HG02973 (cell line): Measurements from ENCODE around the gene DPH7.
A peak's percentile ranks its signal among the peaks of the same experiment; 100 is the strongest.
"Not testable (repeated sequence)": the region's sequence is repeated elsewhere in the genome, so short reads cannot be mapped to it uniquely, and the experiment has no call there.

Source experiments
- ATAC-seq: cut with Tn5 transposase; IDR thresholded peaks from one replicate; pipeline ENCODE4 v1.9.1; 2021; ENCODE audit warnings: moderate library complexity; ENCODE audit not compliant: unreplicated experiment

DPH7 gene

DNA sequence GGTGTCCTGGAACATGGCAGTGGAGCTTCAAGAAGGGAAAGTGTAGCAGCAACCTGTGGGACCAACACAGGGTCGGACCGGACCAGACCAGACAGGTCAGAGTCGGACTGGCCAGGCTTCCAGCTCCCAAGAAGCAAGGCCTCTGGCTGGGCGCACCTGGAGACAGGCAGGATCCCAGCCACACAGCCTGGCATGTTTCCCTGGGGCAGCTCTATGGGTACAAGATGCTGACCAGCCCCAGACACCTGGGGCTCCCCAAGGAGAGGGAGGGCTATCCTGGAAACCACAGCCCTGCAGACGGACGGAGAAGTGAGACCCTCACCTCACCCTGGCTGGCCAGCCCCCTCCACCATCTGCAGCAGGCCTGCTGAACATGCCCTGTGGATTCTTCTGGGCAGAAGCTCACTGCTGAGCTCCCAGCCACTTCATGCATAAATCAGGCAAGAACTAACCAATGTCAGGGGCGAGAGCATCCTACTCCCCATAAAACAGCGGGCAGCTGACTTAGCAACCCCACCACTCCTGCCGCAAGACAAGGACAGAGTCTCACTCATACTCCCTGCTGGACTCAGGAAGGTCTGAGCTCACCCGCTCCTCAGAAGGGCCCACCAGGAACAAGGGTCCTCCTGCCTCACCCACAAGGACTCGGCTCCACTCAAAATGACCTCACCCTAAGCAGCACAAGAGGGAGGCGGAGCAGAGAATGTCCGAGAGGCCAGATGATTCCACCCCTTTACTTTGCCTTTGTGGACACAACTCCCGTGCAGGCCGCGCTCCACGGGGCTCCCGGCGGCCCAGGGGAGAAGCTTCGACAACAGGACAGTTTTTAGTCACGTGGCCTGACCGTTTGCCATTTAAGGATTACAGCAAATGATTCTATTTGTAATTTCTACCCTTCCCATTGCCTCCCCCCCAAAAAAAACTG, 2.9 kb upstream of the DPH7 start:
- no peak for ATAC-seq

DNA sequence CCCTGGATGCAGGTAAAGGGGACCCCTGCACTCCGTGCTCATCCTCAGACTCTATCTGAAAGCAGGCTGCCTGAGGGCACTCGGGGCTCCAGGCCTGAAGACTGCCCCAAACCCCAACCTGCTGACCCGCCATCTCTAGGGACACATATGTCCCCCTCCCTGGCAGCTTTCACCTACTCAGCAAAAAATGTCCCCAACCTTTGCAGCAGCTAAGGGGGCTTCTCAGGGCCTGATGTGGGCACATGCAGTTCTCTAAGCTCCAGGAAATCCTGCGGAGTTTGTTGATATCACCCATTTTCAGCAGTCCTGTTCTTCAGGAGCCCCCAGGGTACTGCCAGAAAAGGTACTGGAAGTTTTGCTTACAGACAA, 2.2 kb upstream of the DPH7 start:
- no peak for ATAC-seq

DNA sequence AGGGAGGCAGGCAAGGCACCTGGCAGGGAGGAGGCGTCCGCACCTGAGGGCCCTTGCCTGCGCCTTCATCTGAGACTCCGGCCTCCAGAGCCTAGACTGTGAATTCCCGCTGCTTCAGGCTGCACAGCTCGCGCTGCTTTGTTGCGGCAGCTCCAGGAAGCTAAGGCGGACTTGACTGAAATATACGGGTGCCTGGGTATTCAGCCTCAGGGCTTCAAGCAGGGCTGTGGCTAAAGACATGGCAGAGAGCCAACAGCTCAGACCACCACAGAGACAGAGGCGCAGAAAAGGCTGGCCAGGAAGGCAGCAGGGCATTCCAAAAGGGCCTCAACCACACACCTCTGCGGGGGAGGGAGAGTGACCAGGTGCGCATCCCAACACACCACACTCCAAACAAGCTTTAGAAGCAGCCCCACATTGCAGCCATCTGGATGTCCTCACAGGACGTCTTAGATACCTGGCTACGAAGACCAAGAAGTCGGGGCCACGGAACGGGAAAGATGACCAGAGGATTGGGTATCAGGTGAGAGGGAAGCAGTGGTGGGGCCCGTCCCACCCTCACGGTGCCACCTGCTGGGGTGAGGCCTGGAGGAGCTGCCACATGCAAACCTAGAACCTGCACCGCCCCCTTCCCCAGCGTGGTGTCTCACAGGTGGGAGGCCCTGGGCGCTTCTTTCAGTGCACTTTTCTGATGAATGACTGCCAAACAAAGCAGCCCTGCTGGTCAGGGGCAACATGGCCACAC, 1.7 kb upstream of the DPH7 start:
- ATAC-seq: no peak

DNA sequence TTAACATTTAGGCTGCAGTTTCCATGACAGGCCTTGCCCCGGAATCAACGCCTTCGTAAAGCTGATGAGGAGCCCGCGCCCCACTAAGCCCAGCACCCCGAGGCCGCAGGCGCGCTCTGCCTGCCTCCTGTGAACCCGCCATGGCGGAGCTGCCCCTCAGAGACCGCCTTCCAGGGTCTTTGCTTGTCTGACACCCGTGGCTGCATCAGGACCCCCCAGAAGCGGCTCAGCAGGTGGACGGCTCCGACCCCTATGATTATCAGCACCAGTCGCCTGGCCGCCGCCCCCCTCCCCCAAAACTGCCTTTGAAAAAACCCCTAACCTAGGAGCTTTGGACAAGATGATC, 507 bp upstream of the DPH7 start:
- no peak for ATAC-seq

GRCh38 chr9:137575716-137576411, 2.9 kb downstream of the DPH7 start:
- ATAC-seq: no peak

- ATAC-seq: no peak
Observed at GRCh38 chr9:137575364-137575715, 3.4 kb downstream of the DPH7 start.

GRCh38 chr9:137574192-137574591, 4.5 kb downstream of the DPH7 start:
- no peak for ATAC-seq

GRCh38 chr9:137570566-137570965, 8.2 kb downstream of the DPH7 start:
- no peak for ATAC-seq

DNA sequence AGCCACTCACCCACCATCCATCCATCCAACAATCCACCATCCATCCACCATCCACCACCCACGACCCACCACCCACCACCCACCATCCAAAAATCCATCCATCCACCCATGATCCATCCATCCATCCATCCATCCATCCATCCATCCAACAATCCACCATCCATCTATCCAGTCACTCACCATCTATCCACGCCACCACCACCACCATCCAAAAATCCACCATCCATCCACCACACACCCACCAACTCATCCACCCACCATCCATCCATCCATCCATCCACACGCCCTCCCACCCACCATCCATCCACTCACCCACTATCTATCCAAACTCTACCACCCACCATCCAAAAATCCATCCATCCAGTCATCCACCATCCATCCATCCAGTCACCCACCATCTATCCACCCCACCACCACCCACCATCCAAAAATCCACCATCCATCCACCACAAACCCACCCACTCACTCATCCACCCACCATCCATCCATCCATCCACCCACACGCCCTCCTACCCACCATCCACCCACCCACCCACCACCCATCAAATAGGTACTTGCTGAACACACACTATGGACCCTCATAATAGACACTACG, 9.0 kb downstream of the DPH7 start:
- ATAC-seq: no peak

- ATAC-seq: not testable (repeated sequence)
Observed at GRCh38 chr9:137568445-137568844, 10.3 kb downstream of the DPH7 start.

DNA sequence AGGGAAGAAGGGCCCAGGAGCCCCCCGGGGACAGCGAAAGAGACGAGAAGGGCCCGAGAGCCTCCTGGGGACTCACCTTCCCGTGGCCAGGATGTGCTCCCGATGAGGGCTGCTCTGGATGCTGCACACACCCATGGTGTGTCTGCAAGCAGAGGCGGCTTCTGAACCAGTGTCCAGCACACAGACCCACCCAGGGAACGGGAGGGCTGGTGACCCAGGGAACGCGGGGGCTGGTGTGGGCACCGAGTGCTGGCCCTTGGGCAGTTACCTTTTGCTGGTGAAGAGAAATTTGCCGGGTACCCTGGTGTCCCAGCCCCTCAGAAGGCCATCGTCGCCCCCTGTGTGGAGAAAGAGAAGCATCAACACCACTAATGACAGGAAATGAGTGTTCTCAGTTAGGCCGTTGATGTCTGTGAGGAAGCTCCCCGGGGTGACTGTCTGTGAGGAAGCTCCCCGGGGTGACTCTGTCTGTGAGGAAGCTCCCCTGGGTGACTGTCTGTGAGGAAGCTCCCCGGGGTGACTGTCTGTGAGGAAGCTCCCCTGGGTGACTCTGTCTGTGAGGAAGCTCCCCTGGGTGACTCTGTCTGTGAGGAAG, 13.8 kb downstream of the DPH7 start:
- ATAC-seq: no peak

DNA sequence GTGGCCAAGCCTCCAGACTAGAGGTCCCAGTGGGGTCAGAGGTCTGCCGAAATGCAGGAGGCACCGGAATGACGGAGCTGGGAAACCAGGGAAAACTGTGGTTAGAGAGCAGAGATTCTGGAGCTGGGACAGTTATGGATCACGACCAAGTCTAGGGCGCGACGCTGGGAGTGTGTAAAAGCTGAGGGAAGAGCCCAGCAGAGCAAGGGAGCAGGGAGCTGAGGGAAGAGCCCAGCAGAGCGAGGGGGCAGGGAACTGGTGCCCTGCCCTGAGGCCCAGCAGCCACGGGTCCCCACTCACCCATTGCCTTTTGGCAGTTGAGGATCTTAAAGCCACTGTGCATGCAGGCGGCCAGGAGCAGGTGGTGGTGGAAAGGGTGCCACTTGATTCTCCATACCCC, 14.6 kb downstream of the DPH7 start:
- ATAC-seq: no peak

DNA sequence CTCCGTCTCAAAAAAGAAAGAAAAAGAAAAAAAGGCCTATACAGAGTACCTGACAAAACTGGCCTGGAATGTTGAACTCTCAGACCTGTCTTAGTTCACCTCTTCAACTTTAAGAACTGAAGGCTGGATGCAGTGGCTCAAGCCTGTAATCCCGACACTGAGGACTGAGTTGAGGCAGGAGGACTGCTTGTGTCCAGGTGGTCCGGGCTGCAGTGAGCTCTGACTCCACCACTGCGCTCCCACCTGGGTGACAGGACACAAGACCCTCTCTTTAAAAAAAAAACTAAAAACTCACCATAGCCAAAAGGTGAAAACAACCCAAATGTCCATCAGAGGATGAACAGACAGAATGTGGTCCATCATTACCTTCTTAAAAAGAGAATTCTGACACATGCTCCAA, 20.6 kb downstream of the DPH7 start:
- ATAC-seq: no peak

DNA sequence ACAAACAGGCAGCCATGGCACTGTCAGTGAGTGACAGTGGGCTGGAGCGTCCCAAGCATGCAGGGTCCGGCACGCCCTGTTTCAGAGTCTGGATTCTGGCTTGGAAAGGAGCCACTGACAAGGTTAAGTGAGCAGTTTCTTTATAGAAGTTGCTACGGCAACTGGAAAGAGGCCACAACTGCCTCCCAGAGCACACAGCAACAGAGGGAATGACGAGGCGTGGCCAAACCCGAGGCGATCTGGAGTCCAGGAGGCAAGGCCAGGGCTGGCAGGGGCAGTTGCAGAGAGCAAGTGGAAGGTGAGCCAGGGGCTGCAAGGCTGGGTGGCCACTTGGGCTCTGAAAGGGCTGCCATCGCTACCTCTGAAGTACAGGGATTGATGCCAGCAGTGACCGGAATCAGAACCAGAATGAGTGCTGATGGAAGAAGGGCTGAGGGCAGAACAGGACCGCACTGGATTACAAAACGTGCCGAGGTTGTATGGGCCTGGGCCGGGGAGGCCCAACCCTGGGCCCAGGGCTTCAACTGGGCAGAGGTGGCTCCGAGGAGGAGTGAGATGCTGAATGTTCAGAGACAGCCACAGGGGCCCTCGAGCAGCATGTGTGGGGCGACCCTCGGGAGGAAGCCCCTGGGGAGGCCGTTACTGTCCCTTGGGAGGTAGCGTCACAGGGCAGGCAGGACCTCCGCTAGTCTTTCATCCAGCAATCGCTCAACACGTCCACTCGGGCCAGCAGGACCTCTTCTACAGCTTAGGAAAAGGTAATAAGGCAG, 22.5 kb downstream of the DPH7 start:
- ATAC-seq: no peak

- no peak for ATAC-seq
Observed at GRCh38 chr9:137555179-137555578, 23.5 kb downstream of the DPH7 start.

DNA sequence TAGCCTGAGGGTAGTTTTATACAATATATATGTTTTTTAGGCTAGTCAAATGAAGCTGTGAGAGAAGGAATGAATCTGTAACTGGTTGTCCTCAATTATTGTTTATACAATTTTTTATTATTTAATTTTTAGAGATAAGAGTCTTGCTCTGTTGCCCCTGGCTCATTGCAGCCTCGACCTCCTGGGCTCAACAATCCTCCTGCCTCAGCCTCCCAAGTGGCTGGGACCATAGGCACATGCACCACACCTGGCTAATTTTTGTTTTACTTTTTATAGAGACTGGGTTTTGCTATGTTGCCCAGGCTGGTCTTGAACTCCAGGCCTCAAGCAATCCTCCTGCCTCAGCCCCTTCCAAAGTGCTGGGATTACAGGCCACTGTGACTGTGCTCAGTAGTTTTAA, 24.4 kb downstream of the DPH7 start:
- ATAC-seq: no peak

GRCh38 chr9:137553654-137554053, 25.1 kb downstream of the DPH7 start:
- not testable (repeated sequence) for ATAC-seq

DNA sequence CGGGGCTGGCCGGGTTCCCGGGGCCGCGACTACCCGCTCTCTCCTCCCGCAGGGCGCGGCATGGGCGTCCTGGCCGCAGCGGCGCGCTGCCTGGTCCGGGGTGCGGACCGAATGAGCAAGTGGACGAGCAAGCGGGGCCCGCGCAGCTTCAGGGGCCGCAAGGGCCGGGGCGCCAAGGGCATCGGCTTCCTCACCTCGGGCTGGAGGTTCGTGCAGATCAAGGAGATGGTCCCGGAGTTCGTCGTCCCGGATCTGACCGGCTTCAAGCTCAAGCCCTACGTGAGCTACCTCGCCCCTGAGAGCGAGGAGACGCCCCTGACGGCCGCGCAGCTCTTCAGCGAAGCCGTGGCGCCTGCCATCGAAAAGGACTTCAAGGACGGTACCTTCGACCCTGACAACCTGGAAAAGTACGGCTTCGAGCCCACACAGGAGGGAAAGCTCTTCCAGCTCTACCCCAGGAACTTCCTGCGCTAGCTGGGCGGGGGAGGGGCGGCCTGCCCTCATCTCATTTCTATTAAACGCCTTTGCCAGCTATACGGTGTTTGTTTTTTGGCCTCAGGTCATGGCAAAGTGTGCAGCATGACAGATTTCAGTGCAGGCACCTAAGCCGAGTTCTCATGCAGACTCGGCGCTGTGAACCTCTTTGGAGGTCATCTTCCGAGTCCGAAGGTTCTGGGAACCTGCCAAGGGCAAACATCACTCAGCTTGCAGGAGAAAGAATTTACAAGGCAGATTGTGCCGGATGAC, 26.5 kb downstream of the DPH7 start:
- ATAC-seq: peak; percentile 19

DNA sequence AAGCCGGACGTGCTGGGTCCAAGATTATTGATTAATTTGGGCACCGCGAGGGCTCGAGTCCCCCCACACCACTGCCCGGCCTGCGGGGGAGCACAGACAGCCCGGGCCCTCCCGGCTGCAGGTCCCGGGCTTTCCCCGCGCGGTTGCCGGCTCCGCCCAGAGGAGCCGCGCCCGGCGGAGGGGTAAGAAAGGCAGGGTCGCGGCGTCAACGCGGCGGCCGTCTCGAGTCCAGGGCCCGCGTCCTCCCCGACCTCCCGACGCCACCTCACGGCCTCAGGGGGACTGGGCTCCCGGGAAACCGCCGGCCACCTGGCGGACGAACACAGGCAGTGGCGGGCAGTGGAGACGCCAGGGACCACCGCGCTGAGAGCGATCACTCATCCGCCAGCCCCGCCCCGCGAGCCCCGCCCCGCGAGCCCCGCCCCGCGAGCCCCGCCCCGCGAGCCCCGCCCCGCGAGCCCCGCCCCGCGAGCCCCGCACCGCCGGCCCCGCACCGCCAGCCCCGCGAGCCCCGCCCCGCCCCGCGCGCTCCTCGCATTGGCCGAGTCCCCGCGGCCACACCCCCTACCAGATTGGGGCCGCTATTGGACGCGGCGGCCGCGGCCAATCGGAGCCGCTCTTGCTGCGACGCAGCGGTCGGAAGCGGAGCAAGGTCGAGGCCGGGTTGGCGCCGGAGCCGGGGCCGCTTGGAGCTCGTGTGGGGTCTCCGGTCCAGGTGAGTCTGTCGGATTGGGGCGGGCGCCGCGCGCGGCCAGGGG, 27.3 kb downstream of the DPH7 start, which contains the start of gene MRPL41:
Gene MRPL41, plus strand, starts transcription at position 616 of the 758 bp plus-strand sequence. CDS start 203 bp downstream, outside the sequence.
- ATAC-seq: peak; percentile 75
